Fibroblast of gingiva (primary cell): ENCODE measurements around the gene IQSEC1.

Source experiments
- DNase-seq: peaks from one replicate; pipeline ENCODE4 v3.0.0-alpha.2; 2011; ENCODE audit warnings: low read depth

The IQSEC1 gene

GRCh38 chr3:12907296-12907695 is 165.9 kb downstream of the IQSEC1 start:
- no peak for DNase-seq

- no peak for DNase-seq
These were observed 166.3 kb downstream of the IQSEC1 start for GRCh38 chr3:12906916-12907290.

GRCh38 chr3:12906141-12906915 is 166.9 kb downstream of the IQSEC1 start:
- DNase-seq, result no peak

GRCh38 chr3:12905316-12906071 is 167.7 kb downstream of the IQSEC1 start:
- no peak for DNase-seq

- no peak for DNase-seq
These were observed 168.3 kb downstream of the IQSEC1 start for GRCh38 chr3:12904951-12905315.

- no peak for DNase-seq
These were observed 169.3 kb downstream of the IQSEC1 start for GRCh38 chr3:12903881-12904280.

GRCh38 chr3:12903000-12903800 is 170.0 kb downstream of the IQSEC1 start:
- no peak for DNase-seq

- DNase-seq, result no peak
These were observed 170.8 kb downstream of the IQSEC1 start for GRCh38 chr3:12902181-12902999.

- no peak for DNase-seq
These were observed 171.6 kb downstream of the IQSEC1 start for GRCh38 chr3:12901623-12902045.

- DNase-seq, result no peak
These were observed 172.3 kb downstream of the IQSEC1 start for GRCh38 chr3:12900885-12901411.

GRCh38 chr3:12898965-12899755 is 174.1 kb downstream of the IQSEC1 start:
- DNase-seq, result no peak

GRCh38 chr3:12898290-12898964 is 174.8 kb downstream of the IQSEC1 start:
- DNase-seq, result no peak

GRCh38 chr3:12897381-12898289 is 175.6 kb downstream of the IQSEC1 start:
- no peak for DNase-seq

GRCh38 chr3:12896063-12896985 is 176.9 kb downstream of the IQSEC1 start:
- peak; percentile 26 for DNase-seq

- DNase-seq, result no peak
These were observed 177.7 kb downstream of the IQSEC1 start for GRCh38 chr3:12895391-12896062.

- DNase-seq, result peak; percentile 18
These were observed 178.6 kb downstream of the IQSEC1 start for GRCh38 chr3:12894629-12895028.

GRCh38 chr3:12893852-12894251 is 179.4 kb downstream of the IQSEC1 start:
- DNase-seq, result peak; percentile 24
